Testis (tissue), 3 donors: ENCODE data around the gene KCTD21. TPM values are rescaled to one million over a fixed set of nuclear protein-coding genes. Genes with fewer than 3 reads are reported as not detected.

Source experiments
- DNase-seq: peaks from one replicate; pipeline ENCODE4 v3.0.0-alpha.2; 2019
- H3K27ac ChIP-seq, 2 donors: fragments of 200-600 bp; sonication (generic); one replicate each; pipeline ENCODE4 v1.5.1; 2019
- H3K27me3 ChIP-seq: fragments of 200-600 bp; sonication (generic); one replicate; pipeline ENCODE4 v1.5.1; 2019
- H3K36me3 ChIP-seq: fragments of 200-600 bp; sonication (generic); one replicate; pipeline ENCODE4 v1.5.1; 2017; ENCODE audit warnings: low read depth; ENCODE audit errors: missing control alignments
- H3K4me1 ChIP-seq: fragments of 200-600 bp; sonication (generic); one replicate; pipeline ENCODE4 v1.5.1; 2019
- H3K4me3 ChIP-seq, 2 donors: fragments of 200-600 bp; sonication (generic); one replicate each; pipeline ENCODE4 v1.5.1; 2017 to 2019
- H3K9me3 ChIP-seq: fragments of 200-600 bp; sonication (generic); one replicate; pipeline ENCODE4 v1.5.1; 2017
- CTCF ChIP-seq, 3 experiments: fragments of 450-650 bp in 2 of 3; fragments of 200-600 bp in 1 of 3; sonication (generic) in 1 of 3; IDR thresholded peaks; one replicate each; pipeline ENCODE4 v1.5.1; 2016 to 2019; ENCODE audit warnings: antibody characterized with exemption in 3 of 3, mild to moderate bottlenecking in 2 of 3, moderate library complexity in 1 of 3
- POLR2A ChIP-seq: fragments of 450-650 bp; IDR thresholded peaks from one replicate; pipeline ENCODE4 v1.6.1; 2017; ENCODE audit warnings: antibody characterized with exemption, mild to moderate bottlenecking, moderate library complexity
- WGBS, 2 donors: methylation state at CpG; one replicate each; pipeline ENCODE4 v1.1.5; 2018; 5-methylcytosine and 5-hydroxymethylcytosine counted together
- intact Hi-C: fragments of 100-400 bp; cut with DNase I; formaldehyde crosslinking; loops from one replicate; pipeline ENCODE4 v1.15.1; 2023; ENCODE audit warnings: low total_unique reads
- polyA plus RNA-seq: library from polyadenylated mRNA; stranded (reverse); fragments of 350-450 nt; fragmentation: Illumina TruSeq; extraction: RNeasy Lipid Tissue Mini Kit (QIAGEN cat#74804); gene quantifications from one replicate; pipeline ENCODE4 v1.2.3, GENCODE V29; 2014; ENCODE audit warnings: low read depth, low replicate concordance; ENCODE audit not compliant: insufficient read depth
- total RNA-seq, 2 donors: library from RNA; depleted of rRNA; stranded (reverse); fragments of >200 nt; gene quantifications; one replicate each; pipeline ENCODE4 v1.2.3, GENCODE V29; 2016

KCTD21 gene
- total and polyA plus RNA-seq, 3 donors from 2014 or later, result 10.2 to 14.7 (median 14.2) TPM

- TF ChIP-seq CTCF (IDR thresholded peaks at IDR 0.05) (no peak), POLR2A (no peak)
- no peaks in the 10 kb centered on the region for H3K27me3 ChIP-seq
- intact Hi-C loops, result no loop called here
- H3K4me3 ChIP-seq, result no peak overlapping the region
- 92 to 94% methylated on average over 4 of the region's 4 CpGs for WGBS, 2 donors
- H3K36me3 ChIP-seq, result peaks cover 5% of the 10 kb centered on the region
- H3K27ac ChIP-seq, result no peak overlapping the region
- H3K9me3 ChIP-seq, result no peaks in the 10 kb centered on the region
- H3K4me1 ChIP-seq, result no peaks in the 10 kb centered on the region
- DNase-seq, result no peak
Measured at GRCh38 chr11:78205256-78205655, 16.8 kb upstream of the KCTD21 start.

GRCh38 chr11:78203184-78203583 is 14.8 kb upstream of the KCTD21 start:
- intact Hi-C loops, result no loop called here
- no peak for DNase-seq
- Histone ChIP-seq H3K27me3 (no peaks in the 10 kb centered on the region), H3K4me3 (no peak overlapping the region), H3K9me3 (no peaks in the 10 kb centered on the region), H3K36me3 (no peaks in the 10 kb centered on the region), H3K4me1 (no peaks in the 10 kb centered on the region), H3K27ac (no peak overlapping the region)
- 86 to 89% methylated on average over 10 of the region's 10 CpGs for WGBS, 2 donors
- no peak for TF ChIP-seq POLR2A
- TF ChIP-seq CTCF (IDR thresholded peaks at IDR 0.05), result no peak

- Histone ChIP-seq H3K4me1 (no peaks in the 10 kb centered on the region), H3K9me3 (no peaks in the 10 kb centered on the region), H3K36me3 (no peaks in the 10 kb centered on the region), H3K27me3 (no peaks in the 10 kb centered on the region), H3K27ac (no peak overlapping the region), H3K4me3 (no peak overlapping the region)
- WGBS, 2 donors, result 82 to 85% methylated on average over 3 of the region's 3 CpGs
- TF ChIP-seq CTCF (IDR thresholded peaks at IDR 0.05) (no peak), POLR2A (no peak)
- intact Hi-C loops, result no loop called here
- no peak for DNase-seq
Measured at GRCh38 chr11:78202733-78203167, 14.3 kb upstream of the KCTD21 start.

GRCh38 chr11:78201096-78201818 is 12.8 kb upstream of the KCTD21 start:
- intact Hi-C loops, result no loop called here
- no peak overlapping the region for H3K4me3 ChIP-seq
- H3K36me3 ChIP-seq, result no peaks in the 10 kb centered on the region
- WGBS, 2 donors, result 79 to 81% methylated on average over 8 to 9 of the region's 9 CpGs
- no peak overlapping the region for H3K27ac ChIP-seq
- no peaks in the 10 kb centered on the region for H3K4me1 ChIP-seq
- TF ChIP-seq CTCF (IDR thresholded peaks at IDR 0.05), result no peak
- TF ChIP-seq POLR2A, result no peak
- DNase-seq, result no peak
- no peaks in the 10 kb centered on the region for H3K27me3 ChIP-seq
- no peaks in the 10 kb centered on the region for H3K9me3 ChIP-seq

GRCh38 chr11:78200553-78200952 is 12.1 kb upstream of the KCTD21 start:
- Histone ChIP-seq H3K27me3 (no peaks in the 10 kb centered on the region), H3K4me3 (no peak overlapping the region), H3K4me1 (no peaks in the 10 kb centered on the region), H3K9me3 (no peaks in the 10 kb centered on the region), H3K36me3 (no peaks in the 10 kb centered on the region), H3K27ac (no peak overlapping the region)
- TF ChIP-seq POLR2A (no peak), CTCF (IDR thresholded peaks at IDR 0.05) (no peak)
- WGBS, 2 donors, result 91% methylated on average over 13 of the region's 13 CpGs; no CpG with 5 or more reads in 1 of the 2 donors
- intact Hi-C loops, result no loop called here
- no peak for DNase-seq
